ENCODE results near the gene SRP54.
A peak's percentile ranks its signal among the peaks of the same experiment; 100 is the strongest.
"Not testable (repeated sequence)": the region's sequence is repeated elsewhere in the genome, so short reads cannot be mapped to it uniquely, and the experiment has no call there.

The SRP54 gene

DNA sequence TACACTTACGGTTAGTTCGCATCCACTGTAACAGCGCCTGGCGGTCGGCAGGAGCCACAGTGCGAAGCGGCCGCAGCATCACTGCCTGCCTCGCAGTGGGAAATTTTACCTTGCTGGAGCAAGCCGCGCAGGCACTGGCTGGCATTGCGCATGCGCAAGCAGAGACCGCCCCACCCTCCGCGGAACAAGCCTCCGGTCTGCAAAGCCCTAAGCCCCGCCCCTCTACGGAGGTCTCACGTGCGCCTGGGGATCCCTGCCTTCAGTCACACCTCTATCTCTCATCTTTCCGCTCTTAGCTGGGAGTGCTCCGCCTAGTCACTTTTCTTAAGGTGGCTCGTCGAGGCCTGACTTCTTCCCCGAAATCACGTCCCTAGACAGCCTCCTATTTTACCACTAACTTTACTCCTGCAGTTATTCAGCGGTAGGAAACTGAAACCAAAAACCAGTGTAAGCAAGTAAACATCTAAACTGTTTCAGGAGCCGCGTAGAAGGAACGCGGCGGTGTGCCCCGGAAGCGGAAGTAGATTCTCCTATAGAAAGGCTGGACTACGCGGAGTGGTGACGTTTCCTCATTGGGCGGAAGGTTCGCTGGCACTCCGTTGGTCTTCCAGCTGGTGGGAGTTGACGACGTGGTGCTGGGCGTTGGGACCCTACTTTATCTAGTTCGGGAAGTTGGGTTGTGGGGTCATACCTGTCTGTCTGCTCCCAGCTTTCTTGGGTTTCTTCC lies at the start of gene SRP54:
SRP54 (plus strand) TSS at position 572 of the 727 bp plus-strand sequence. CDS start 13,718 bp downstream, outside the sequence.
- peak; percentile 99 to 100 for DNase-seq

DNA sequence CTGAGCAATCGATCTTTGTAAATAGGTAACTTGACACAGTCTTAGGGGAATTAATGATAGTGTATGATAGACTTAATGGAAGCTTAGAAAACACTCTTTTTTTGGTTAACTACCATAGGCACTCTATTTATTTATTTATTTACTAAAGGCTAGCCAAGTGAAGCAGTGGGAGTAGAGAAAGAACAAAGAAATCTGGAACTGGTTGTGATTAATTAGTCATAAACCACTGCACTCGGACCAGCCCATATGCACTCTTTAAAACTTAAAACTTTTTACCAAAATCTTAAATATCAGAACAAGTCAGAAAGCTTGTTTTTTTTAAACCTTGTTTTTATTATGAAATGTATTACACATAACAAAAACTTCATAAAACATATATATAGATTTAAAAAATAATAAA lies 49.5 kb upstream of the SRP54 start:
- no peak for DNase-seq

DNA sequence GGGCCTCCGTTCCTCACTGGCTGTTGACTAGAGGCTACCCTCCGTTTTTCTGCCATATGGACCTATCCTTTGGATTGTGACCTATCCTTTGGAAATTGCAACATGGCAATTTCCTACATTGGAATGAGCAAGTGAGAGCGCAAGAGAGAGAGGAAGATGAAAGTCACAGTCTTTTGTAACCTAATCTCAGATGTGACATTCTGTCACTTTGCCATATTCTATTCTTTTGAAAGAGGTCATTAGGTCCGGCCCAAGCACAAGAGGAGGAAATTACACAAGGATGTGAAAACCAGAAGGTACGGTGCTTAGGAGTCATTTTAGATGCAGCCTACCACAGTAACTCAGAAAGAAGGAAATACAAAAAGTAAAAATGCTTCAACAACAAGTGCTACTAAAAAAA lies 47.3 kb upstream of the SRP54 start:
- DNase-seq: no peak

DNA sequence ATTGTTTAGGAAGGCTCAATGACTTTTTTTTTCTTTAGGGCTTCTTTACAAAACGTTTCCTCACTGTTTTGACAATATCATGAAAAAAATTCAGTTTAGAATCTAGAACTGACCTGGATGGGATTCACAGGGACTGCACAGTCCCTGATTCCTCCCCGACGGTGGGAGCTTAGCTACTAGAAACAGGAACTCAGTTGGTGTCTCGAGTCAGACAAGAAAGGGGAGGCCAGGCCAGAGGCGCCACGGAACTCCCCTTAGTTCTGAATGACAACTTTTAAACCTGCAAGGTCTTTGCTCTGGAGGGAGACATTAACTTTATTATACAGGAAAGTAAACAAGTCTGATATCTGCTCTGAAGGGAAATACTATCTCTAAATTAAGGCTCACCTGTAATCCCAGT lies 45.4 kb upstream of the SRP54 start:
- no peak for DNase-seq

DNA sequence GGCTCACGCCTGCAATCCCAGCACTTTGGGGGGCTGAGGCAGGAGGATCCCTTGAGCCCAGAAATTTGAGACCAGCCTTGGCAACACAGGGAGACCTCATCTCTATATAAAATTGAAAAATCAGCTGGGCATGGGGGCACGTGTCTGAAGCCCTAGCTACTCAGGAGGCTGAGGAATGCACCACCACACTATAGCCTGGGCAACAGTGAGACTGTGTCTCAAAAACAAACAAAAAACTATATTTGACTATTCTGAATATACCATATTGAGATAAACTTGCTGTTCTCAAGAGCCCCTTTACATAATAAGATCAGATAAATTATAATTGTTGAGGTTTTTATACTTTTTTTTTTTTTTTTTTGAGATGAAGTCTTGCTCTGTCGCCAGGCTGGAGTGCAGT lies 44.9 kb upstream of the SRP54 start:
- DNase-seq: no peak

DNA sequence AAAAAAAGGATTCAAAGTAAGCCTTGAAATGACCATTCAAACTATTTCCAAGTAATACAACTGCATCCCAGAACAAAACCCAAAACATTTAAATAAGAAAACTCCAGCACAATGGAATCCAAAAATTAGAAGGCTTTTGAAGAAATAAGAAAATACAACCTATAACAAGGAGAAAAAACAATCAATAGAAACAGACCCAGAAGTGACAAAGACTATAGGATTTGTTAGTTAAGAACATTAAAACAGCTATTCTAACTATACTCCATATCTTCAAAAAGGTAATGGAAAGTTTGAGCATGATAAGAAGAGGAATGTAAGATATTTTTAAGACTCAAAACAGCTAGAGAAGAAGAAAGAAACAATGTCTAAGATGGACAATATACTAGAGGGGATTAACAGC lies 39.3 kb upstream of the SRP54 start:
- DNase-seq: no peak

DNA sequence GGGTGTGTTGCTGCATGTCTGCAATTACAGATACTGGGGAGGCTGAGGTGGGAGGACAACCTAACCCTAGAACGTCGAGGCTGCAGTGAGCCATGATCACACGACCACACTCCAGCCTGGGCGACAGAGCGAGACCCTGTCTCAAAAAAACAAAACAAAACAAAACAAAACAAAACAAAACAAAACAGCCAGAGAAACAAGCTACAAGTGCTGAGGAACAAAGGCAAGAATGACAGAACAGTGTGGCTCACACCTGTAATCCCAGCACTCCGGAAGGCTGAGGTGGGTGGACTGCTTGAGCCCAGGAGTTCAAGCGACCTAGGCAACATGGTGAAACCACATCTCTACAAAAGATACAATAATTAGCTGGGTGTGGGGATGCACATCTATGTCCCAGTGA lies 38.0 kb upstream of the SRP54 start:
- DNase-seq: no peak

DNA sequence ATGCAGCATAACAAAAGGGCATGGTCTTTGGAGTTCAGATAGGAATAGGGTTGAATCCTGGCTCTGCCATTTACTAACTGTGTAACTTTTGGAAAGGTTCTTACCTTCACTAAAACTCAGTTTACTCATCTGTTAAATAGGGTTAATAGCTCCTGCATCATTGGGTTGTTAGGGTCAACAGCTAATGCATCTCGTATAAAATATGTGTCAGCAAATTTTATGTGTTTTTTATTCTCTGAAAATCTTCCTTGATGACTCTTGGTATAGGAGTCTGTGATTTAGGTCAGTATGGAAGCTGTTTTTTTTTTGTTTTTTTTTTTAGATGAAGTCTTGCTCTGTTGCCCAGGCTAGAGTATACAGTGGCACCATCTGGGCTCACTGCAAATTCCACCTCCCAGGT lies 36.1 kb upstream of the SRP54 start:
- DNase-seq: no peak

DNA sequence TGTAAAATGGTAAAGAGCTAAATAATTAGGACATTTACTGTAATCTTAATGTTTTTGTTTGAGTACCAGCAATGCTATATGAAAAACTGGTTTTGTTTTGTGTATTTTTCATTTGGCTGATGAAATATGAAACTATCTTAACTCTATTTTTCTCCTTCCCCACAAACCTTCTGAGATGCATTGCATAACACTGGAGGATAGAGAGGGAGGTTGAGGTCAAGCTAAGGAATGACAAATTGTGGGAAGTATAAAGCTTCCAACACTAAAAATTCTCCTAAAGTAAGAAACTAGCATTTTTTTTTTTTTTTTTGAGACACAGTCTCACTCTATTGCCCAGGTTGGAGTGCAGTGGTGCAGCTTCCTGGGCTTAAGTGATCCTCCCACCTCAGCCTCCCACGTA lies 31.5 kb upstream of the SRP54 start:
- no peak for DNase-seq

DNA sequence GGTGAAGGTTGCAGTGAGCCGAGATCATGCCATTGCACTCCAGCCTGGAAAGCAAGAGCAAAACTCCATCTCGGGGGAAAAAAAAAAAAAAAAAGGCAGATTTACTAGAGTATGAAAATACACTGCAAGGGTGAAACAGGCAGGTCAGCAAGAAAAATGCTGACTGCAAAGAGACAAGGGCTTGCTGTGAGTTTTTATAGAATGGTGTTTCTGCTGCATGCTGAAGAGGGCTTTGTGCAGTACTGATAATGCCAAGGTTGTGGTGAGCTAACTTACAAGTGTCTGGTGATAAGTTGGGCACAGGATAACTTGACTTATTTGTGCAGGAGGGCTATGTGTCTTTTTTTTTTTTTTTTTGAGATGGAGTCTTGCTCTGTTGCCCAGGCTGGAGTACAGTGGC lies 25.9 kb upstream of the SRP54 start:
- DNase-seq: no peak

DNA sequence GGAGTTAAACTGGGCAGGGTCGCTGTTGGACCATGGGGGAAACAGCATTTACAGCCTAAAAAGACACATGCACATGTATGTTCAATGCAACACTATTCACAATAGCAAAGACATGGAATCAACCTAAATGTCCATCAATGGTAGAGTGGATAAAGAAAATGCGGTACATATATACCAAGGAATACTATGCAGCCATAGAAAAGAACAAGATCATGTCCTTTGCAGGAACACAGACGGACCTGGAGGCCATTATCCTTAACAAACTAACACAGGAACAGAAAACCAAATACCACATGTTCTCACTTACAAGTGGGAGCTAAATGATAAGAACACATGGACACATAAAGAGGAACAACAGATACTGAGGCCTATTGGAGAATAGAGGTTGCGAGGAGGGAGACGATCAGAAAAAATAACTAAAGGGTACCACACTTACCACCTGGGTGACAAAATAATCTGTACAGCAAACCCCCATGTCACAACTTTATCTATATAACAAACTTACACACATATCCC lies 25.0 kb upstream of the SRP54 start:
- DNase-seq: no peak

DNA sequence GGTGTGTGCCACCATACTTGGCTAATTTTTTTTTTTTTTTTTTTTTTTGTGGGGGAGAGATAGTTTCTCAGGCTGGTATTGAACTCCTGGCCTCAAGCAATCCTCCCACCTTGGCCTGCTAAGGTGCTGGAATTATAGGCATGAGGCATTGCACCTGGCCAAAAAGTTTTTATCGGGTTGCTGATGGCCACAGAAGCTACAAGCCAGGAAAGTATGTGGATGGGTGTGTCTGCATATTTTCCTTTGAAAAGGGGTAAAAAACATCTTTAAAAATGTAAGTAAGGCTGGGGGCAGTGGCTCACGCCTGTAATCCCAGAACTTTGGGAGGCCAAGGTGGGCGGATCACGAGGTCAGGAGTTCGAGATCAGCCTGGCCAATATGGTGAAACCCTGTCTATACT lies 20.7 kb upstream of the SRP54 start:
- not testable (repeated sequence) for DNase-seq

DNA sequence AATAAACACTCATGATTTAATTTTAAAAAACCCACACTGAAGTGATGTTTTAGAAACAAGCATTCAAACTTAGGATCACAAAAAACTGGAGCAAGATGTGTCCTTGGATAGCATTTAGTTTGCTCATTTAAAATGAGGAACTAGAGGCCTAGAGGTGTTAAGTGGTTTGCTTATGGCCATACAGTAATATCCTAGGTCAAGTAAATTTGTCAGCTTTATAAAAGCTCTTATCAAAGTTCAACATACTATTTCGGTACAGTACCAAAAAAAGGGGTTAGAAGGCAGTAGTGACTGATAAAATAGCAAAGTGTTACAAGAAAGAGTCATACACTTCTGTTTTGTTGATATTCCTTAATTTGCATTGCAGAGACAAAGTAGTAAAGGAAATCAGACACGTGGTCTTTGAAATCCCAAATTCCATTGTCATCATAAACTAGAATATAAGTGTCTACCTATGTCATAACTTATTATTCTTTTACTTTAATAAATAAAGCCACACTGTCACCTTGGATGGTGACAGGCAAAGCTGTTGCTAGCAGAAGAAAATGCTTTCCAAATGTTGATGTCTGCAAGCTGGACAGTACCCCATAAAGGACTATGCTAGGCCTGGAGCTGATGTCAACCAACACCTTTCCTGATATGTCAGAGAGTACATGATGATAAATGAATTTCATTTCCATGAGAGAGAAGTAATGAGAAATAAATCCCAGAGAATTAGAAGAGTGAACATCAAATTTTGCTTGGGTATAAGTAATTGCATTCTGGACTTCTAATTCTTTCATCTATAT lies 17.6 kb upstream of the SRP54 start:
- DNase-seq: no peak

DNA sequence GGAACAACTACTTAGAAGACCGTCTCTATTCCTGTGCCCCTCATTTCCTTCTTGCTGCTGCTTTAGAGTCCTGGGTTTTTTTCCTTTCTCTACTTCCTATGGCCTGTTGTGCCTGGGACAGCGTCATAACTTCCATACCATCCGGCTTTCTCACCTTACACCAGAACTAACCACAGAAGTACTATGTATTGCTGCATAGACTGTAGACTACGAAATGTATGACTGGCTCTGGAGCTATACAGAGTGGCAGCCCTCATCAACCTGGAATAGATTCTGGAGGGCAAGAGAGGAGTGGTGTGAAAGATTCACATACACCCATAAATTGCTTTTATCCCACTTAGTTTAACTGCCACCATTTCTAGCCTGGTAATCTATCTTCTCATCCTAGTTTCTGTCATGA lies 16.9 kb upstream of the SRP54 start:
- DNase-seq: no peak

DNA sequence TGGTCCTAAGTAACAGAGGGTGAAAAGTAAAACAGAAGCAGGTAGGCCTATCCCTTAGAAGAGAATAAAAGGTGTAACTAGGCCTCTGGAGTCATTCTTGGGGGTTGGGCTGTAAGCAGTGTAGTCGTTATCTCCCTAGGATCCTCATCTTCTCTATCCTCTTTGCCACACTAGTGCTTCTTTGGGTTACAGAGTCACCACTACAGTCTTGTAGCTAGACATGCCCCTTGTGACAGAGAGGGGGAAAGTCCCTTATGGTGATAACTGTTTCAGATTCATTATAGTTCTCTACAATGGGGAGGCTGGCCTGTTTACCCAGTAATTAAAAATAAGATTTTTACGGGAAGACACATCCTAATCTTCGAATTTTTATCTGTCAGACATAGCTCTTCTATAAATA lies 16.4 kb upstream of the SRP54 start:
- no peak for DNase-seq

DNA sequence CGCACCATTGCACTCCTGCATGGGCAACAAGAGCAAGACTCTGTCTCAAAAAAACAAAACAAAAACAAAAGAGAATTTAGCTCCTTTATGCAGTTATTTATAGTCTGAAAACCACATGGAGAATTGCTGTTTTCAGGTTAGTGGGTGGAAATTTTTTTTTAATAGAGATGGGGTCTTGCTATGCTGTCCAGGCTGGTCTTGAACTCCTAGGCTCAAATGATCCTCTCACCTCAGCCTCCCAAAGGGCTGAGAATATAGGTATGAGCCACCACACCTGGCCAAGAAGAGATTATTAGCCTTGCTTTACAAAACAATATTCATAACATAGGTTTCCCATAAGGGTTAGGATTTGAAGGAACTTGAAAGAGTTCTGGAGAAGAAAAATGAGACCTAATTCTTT lies 12.1 kb upstream of the SRP54 start:
- DNase-seq: no peak

DNA sequence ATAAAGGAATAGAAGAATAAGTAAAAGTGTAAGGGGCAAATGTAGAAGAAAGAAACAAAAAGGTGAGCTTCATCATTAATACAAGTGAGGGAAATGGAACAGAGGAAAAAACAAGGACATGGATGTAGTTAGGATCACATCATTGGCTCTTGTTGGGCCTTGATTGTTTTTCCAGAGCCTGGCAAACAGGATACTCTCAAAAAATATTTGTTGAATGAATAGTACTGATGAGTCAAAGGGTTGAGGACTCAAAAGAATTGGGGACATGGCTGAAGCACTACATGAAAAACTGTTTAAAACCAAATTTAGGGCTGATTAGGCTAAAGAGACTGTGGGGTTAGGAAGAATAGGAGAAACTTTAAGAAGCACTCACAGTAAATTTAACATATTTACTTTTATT lies 11.4 kb upstream of the SRP54 start:
- DNase-seq: no peak

DNA sequence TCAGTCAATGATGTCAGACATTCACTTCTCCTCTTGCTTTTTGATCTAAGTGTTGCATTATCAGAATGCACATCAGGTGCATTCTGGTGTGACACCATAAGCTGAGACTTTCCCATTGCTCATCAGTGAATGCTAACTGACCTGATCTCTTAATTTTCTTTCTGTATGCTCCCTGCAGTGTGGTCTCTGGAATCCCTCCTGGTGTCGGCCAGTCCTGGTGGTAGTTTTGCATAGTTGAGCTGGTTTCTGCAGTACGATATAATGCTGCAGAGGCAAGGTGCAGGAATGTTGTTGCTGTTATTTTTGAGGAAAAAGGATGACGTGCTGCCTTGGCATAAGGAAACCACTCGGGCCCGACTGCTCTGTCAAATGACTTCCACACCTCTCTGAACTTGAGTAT lies 11.0 kb upstream of the SRP54 start:
- no peak for DNase-seq

DNA sequence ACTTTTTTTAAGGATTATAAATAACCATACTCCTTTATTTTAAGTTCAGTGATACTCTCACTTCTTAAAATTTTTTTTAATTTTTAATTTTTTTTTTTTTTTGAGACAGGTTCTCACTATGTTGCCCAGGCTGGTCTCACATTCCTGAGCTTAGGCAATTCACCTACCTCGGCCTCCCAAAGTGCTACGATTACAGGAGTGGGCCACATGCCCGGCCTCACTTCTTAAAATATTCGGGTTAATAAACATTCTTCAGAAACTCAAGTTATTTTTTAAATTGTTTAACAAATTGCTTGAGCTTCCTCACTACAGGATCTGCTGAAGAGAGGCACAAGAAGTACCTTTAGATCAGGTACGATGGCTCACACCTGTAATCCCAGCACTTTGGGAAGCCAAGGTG lies 4.3 kb upstream of the SRP54 start:
- DNase-seq: no peak

DNA sequence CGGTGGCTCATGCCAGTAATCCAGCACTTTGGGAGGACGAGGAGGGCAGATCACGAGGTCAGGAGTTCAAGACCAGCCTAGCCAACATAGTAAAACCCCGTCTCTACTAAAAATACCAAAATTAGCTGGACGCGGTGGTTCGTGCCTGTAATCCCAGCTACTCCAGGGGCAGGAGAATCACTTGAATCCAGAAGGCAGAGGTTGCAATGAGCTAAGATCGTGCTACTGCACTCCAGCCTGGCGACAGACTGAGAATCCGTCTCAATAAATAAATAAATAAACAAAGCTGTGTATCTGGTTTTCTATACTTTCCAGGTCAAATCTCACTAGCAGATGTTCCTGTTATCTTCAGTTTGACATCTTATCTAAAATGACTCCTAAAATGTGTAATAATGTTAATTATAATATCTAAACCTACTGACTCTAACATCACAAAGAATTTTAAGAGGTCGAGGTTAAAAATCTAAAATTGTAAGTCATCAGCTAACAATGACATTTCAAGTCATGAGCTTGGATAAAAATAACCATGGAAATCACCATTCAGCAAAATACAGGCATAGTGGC lies 2.4 kb upstream of the SRP54 start:
- no peak for DNase-seq

DNA sequence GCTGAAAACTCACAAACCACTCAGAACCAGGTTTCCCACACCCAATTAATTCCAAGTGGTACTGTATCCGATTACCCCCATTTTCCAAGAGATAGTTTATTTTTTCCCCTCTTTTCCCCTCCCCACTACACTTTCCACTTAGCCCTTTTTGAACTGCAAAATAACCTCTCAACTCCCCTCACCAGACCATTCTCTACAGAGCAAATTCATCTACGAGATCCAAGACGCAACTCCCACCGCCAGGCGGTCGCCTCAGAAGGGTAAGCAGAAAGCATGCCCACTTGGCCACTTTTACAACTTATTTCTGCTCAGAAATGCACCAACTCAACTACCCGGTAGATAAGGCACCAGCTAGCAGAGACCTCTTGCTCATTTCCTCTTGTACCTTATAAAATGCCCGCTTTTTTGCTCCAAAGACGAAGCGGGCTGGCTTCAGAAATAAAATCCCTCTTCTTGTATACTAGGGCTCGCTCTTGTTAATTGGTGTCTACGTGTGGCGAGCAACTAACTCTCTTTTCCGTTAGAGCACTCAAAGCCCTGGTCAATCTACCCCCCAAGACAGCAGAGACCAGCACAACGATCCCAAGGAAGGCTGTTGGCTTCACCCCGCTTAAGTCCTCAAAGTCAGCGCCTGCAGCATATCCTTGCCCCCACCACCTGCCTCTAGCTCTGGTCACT lies 910 bp upstream of the SRP54 start:
- DNase-seq: peak; percentile 64 to 79

DNA sequence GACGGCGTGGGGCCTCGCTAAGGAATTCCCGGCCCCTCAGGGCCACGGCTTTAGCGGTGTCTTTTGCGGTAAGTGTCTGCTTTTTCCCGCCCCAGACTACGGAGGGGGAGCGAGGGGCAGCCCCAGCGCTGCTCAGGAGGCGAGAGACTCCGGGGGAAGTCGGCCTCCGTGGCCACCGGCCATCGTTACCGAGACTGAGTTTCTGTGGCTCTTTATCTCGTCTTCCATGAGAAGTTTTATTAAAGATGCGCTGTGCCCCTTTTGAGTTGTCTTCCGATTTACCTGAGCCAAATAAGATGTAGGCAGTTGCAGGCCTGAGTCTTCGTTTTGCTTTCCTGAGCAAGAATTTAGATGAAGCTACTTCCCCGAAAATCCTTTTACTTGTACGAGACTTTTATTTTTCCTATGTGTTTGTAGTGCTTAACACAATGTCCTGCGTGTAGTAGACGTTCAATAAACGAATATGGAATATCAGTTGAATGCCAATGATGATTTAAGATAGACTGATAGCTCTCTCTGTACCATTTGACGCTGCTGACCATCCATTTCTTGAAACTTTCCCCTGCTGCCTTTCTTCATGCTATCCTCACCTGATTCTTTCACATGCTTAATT lies 462 bp downstream of the SRP54 start:
- DNase-seq: no peak

DNA sequence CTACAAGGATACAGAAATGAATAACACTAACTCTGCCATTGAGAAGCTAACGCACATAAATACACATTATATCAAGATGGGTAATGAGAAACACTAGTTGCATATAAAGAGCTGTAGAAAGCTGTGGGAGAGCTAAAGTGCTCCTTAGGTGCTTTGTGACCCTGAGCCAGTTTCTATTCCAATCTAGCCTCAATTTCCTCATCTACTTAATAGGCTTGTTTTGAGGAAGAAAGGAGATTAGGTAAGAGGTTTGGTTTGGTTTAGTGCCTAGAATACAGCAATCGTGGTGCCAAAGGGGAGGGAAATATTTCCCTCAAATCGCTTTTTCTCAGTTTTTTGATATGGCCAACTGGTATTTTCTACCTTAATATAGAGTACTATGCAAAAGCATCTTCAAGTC lies 994 bp downstream of the SRP54 start:
- no peak for DNase-seq

All from NCI-H524 (cell line).